GM18502 (cell line): ENCODE results near the gene SSH2.
"Not testable (repeated sequence)": the region's sequence is repeated elsewhere in the genome, so short reads cannot be mapped to it uniquely, and the experiment has no call there.

Experiments
- ATAC-seq: cut with Tn5 transposase; IDR thresholded peaks from one replicate; pipeline ENCODE4 v1.9.1; 2021; ENCODE audit warnings: mild to moderate bottlenecking; ENCODE audit not compliant: unreplicated experiment, poor library complexity

The SSH2 gene

GRCh38 chr17:29931231-29931932 lies 1.4 kb upstream of the SSH2 start:
- ATAC-seq = peak; percentile 69

DNA sequence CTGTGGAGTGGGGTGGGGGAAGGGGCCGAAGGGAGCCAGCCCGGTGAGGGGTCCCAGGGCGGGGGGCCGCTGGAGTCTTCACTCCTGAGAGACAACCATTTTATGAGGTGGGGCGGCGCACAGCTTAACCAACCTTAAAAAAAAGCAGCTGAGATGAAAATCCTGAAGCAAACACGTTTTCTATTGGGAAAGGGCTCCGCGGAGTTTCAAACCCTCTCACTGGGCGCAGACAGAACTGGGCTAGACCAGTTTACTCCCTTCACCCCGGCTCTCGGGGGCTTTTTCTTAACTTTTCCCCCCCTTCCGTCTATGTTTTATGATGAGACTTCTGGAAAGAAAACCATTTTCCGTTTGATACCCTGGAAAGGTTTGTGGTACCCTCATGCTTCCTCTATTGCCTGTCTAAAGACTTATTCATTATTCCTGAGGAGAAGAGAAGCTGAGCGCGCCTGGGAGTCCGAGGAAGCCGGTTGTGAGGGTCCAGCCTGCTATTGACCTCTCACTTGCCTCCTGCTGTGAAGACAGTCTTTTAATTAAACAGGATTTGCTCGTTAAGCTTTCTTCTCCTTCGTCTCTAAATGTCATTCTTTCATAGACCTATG lies 482 bp upstream of the SSH2 start:
- no peak for ATAC-seq

GRCh38 chr17:29929006-29929532 lies 959 bp downstream of the SSH2 start:
- ATAC-seq = no peak

- no peak for ATAC-seq
Measured at GRCh38 chr17:29927546-29927945, 2.5 kb downstream of the SSH2 start.

GRCh38 chr17:29924786-29925185 lies 5.2 kb downstream of the SSH2 start:
- ATAC-seq = no peak

GRCh38 chr17:29918922-29919856 lies 10.8 kb downstream of the SSH2 start:
- no peak for ATAC-seq

DNA sequence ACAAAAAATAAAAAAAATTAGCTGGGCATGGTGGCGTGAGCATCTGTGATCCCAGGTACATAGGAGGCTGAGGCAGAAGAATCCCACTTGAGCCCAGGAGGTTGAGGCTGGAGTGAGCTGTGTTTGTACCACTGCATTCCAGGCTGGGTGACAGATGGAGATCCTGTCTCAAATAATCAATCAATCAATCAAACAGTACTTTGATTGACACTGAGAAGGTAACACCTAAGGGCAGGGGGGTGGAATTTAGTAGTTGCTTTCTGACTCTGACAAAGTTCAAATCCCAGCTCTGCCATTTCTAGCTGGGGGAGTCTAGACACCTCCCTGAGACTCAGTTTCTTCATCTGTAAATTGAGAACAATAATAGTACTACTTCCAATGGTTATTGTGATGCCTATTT lies 12.0 kb downstream of the SSH2 start:
- ATAC-seq = no peak

DNA sequence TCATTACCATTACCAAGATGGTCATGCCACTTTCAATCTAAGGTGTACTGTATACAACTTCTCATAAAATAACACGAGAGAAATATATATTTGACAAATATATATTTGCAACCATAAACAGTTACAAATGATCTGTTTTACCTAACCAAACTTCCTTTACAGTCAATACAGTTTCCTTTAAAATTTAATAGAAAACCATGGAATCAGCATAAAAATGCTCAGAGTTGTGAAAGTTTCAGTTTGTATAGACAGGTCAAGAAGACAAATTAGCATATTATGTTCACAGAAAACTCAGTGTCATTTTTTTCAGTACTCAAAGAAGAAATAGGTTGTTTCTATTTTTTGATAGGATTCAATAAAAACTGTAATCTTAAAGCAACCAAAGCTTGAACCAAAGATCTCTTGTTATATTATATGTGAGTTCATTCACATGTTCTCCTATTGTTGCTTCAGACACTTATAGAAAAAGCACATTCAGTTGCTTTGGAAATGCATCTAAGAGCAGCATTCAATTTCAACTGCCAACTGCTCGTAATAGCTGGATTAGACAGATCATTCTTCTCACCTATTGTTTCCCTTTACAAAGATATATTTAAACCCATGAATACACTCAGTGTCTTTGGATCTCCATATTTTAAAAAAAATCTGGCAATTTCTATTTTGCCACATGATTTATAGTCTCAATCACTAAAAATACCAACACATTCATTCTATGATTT lies 15.1 kb downstream of the SSH2 start:
- ATAC-seq = no peak

DNA sequence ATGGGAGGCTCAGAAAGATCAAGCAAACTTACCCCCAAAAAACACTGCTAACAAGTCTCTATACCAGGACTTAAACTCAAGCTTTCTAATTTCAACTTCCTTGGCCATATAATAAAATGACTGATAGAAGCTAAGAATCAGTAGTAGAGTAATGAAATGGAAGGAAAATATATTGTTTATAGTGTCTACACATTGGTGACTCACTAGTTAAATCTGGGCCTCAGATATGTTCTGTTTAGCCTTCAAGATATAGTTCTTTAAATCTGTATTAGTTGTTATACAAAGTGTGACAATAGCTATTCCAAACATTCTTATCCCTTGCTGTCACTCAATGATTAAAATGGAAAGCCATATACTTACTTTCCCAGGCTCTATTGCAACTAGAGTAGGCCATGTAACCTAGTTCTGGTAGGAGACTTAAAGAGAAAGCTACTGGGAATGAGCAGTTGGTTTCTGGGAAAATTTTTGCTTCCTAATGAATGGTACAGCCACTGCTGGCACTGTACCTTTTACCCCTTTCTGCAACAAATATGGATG lies 18.3 kb downstream of the SSH2 start:
- ATAC-seq = no peak

DNA sequence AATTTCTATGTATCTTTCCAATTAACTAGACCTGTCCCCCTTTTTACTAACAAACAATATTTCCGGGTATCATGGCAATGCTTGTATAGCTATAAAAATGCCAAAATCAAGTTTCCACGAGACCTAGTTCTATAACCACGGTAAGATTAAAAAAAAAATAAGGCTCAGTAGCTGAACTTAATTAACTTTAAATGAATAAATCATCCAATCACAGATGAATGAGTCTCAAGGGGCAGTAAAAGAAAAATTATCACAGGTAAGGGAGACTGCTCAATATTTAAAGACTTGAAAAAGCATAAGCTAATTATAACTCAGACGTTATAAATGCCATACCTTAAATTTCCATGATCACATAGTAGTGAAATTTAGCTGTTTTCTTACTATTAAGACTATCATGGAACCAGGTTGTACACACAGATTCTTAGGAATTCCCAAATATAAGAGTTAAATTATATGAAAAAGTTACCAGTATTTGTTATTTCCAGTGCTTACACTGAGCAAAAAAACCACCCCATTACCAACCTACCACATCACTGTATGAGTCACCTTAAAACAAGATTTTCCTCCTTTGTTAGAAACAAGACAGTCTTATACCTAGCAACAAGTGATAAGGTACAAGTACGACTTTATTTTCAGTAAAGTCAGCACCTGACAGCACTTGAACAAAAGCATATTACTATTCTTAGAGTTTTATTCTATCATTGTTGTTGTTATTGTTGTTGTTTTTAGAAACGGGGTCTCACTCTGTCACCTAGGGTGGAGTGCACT lies 20.6 kb downstream of the SSH2 start:
- no peak for ATAC-seq

DNA sequence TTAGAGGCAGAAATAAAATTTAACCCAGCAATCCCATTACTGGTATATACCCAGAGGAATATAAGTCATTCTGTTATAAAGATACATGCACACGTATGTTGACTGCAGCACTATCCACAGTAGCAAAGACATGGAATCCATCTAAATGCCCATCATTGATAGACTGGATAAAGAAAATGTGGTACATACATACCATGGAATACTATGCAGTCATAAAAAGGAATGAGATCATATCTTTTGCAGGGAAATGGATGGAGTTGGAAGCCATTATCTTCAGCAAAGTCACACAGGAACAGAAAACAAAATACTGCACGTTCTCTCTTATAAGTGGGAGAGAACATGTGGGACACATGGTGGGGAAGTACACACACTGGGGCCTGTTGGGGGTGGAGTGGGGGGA lies 23.1 kb downstream of the SSH2 start:
- no peak for ATAC-seq

DNA sequence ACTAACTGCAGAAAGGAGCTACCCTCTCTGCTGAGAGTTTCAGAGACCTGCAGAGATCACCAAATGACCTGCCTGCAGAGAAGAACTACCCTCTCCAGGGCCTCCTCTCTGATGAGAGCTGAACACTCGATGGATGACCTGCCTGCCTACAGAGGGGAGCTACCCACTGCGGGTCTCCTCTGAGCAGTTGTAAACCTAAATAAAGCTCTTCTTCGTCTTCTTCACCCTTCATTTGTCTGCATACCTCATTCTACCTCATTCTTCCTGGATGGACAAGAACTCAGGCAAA lies 24.2 kb downstream of the SSH2 start:
- ATAC-seq = no peak

DNA sequence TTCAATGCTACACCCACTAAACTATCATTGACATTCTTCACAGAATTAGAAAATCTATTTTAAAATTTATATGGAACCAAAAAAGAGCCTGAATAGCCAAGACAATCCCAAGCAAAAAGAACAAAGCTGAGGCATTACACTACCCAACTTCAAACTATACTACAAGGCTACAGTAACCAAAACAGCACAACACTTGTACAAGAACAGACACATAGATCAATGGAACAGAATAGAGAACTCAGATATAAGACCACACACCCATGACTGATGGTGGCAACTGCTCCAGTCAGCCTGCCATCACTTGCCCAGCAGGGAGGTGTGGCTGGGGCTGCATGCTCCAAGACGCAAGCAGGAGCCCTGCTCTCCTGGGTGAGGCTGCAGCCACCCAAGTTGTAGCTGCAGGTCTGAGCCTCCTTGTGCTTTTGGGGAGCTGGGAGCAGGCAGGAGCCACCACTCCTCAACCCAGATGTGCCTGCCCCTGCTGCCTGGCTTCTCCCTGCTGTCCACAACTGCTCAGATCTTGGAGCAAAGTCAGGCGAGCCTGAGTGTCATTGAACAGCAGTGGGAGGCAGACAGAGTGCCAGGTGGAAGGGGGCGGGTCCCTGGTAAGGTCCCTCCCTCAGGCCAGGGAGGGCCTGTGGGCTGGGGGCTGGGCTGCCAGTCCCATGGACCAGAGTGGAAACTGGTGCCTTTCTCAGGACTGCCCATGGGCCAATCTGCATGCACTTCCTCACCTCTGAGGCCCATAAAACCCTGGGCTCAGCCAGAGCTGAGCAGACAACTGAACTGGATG lies 24.7 kb downstream of the SSH2 start:
- no peak for ATAC-seq

GRCh38 chr17:29903471-29903870 lies 26.6 kb downstream of the SSH2 start:
- no peak for ATAC-seq

DNA sequence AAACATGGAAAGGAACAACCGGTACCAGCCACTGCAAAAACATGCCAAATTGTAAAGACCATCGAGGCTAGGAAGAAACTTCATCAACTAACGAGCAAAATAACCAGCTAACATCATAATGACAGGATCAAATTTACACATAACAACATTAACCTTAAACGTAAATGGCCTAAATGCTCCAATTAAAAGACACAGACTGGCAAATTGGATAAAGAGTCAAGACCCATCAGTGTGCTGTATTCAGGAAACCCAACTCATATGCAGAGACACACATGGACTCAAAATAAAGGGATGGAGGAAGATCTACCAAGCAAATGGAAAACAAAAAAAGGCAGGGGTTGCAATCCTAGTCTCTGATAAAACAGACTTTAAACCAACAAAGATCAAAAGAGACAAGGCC lies 32.9 kb downstream of the SSH2 start:
- not testable (repeated sequence) for ATAC-seq

DNA sequence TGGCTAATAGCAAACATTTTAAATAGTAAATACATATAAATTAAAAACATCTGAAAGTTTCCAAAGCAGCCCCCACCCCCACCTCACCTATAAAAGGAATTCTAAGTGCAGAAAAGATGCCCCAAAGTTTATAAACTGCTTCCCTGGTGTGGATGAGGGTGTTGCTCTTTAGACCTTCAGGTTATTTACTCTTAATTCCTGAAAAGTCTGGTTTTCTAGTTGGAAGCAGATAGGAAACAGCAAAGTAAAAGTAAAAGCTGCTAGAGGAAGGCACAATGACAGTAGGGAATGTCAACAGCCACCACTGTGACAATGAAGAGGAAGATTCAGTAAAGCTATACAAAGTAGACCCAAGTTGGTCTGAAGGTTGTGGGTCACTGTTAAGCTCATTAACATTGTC lies 37.8 kb downstream of the SSH2 start:
- ATAC-seq = no peak

GRCh38 chr17:29891131-29891530 lies 38.9 kb downstream of the SSH2 start:
- no peak for ATAC-seq

DNA sequence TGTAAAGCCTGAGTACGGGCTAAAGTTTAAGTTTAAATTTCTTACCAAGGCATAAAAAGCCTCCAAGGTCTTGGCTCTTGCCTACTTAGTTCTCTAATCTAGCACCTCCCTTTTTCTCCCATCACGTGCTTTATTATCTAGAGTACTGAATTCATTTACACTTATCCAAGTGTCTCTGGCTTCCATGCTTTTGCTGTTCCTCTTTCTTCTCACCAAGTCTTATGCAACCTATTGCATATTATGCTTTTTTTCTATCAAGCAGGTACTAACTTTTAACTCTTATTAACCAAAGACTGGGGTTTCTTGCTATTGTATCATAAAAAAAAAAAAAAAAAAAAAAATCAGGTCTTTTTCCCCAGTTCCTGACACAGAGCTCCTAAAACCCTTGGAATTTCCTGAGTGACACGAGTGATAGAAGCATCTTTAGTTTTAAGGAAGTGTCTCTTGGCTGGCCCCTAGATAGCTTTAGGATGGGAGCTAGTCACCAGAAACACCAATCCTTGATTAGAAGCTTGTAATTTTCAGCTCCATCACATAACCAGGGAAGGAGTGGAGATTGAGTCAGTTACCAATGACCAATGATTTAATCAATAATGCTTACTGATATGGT lies 44.9 kb downstream of the SSH2 start:
- no peak for ATAC-seq
